H1 (cell line): ENCODE measurements around the gene UGT1A8. TPM values are rescaled to one million over a fixed set of nuclear protein-coding genes. Genes with fewer than 3 reads are reported as not detected.

Source experiments
- CHD1 ChIP-seq: IDR thresholded peaks from 2 replicates; pipeline ENCODE4 v1.6.1; 2012; ENCODE audit warnings: low read depth, low read length, improper control_type of control experiment
- HDAC6 ChIP-seq: IDR thresholded peaks from one replicate; pipeline ENCODE4 v1.7.1; 2012; ENCODE audit warnings: low read depth, mild to moderate bottlenecking, inconsistent platforms, low read length, moderate library complexity
- SP4 ChIP-seq: IDR thresholded peaks from 2 replicates; pipeline ENCODE4 v1.6.1; 2012; ENCODE audit warnings: low read length, inconsistent platforms
- YY1 ChIP-seq: IDR thresholded peaks from 2 replicates; pipeline ENCODE4 v1.6.1; 2011; ENCODE audit warnings: low read depth, mild to moderate bottlenecking, low read length
- polyA plus RNA-seq, 7 experiments: library from polyadenylated mRNA; depleted of rRNA in 3 of 7; stranded (reverse) in 5 of 7; unstranded in 2 of 7; fragments of >200 nt in 5 of 7; fragments of 200-250 nt in 2 of 7; gene quantifications; 1 replicate in 5 of 7; 2 replicates in 1 of 7; 4 replicates in 1 of 7; pipeline versions ENCODE4 v1.2.1 to v1.2.3, GENCODE V29; 2011 to 2013; ENCODE audit warnings: missing spikeins in 2 of 7, mixed read lengths in 2 of 7
- total RNA-seq: library from RNA; stranded (reverse); fragmentation: NEBNext Ultra II Directional; extraction: Animal tissue kit (Norgen Biotek cat#: 25700); gene quantifications from 2 replicates; pipeline ENCODE4 v1.2.1, GENCODE V29; 2021
- TF ChIP-seq, protein P1 (sequence below): fragments of 300-600 bp; sonication (generic); IDR thresholded peaks from 2 replicates; pipeline ENCODE4 v1.7.1; 2012; ENCODE audit warnings: low read length, moderate library complexity, mild to moderate bottlenecking, inconsistent platforms; ENCODE audit not compliant: insufficient replicate concordance

Gene UGT1A8
- total and polyA plus RNA-seq, 2 of the 8 experiments (the other 6 are each of a cell fraction or from before 2014, with no cell fraction given) = not detected

DNA sequence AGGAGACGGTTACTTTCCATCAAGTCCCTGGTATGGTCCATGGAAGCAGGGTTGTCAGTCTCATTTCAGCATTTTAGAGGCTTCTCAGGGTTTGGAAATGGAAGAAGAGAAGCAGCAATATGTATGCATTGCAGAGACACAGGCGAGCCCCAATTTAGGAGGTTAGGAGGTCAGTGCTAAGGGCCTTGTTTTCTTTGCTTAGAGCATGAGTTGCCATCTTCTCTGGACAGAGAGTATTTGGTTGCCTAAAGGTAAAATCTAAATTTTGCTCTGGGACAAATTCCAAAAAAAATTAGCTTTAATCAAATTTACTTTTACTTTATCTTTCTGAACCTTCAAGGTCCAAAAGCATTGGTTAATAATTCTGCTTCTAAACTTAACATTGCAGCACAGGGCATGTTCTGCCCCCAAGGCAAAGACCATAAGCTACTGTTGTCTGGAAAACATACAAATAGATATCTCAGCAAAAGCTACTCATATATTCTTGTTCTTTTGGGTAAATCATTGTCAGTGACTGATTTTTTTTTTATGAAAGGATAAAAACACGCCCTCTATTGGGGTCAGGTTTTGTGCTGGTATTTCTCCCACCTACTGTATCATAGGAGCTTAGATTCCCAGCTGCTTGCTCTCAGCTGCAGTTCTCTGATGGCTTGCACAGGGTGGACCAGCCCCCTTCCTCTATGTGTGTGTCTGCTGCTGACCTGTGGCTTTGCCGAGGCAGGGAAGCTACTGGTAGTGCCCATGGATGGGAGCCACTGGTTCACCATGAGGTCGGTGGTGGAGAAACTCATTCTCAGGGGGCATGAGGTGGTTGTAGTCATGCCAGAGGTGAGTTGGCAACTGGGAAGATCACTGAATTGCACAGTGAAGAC is 54.1 kb downstream of the UGT1A8 start, which contains the start of gene UGT1A9 (continued):
- TF ChIP-seq, protein P1, sequence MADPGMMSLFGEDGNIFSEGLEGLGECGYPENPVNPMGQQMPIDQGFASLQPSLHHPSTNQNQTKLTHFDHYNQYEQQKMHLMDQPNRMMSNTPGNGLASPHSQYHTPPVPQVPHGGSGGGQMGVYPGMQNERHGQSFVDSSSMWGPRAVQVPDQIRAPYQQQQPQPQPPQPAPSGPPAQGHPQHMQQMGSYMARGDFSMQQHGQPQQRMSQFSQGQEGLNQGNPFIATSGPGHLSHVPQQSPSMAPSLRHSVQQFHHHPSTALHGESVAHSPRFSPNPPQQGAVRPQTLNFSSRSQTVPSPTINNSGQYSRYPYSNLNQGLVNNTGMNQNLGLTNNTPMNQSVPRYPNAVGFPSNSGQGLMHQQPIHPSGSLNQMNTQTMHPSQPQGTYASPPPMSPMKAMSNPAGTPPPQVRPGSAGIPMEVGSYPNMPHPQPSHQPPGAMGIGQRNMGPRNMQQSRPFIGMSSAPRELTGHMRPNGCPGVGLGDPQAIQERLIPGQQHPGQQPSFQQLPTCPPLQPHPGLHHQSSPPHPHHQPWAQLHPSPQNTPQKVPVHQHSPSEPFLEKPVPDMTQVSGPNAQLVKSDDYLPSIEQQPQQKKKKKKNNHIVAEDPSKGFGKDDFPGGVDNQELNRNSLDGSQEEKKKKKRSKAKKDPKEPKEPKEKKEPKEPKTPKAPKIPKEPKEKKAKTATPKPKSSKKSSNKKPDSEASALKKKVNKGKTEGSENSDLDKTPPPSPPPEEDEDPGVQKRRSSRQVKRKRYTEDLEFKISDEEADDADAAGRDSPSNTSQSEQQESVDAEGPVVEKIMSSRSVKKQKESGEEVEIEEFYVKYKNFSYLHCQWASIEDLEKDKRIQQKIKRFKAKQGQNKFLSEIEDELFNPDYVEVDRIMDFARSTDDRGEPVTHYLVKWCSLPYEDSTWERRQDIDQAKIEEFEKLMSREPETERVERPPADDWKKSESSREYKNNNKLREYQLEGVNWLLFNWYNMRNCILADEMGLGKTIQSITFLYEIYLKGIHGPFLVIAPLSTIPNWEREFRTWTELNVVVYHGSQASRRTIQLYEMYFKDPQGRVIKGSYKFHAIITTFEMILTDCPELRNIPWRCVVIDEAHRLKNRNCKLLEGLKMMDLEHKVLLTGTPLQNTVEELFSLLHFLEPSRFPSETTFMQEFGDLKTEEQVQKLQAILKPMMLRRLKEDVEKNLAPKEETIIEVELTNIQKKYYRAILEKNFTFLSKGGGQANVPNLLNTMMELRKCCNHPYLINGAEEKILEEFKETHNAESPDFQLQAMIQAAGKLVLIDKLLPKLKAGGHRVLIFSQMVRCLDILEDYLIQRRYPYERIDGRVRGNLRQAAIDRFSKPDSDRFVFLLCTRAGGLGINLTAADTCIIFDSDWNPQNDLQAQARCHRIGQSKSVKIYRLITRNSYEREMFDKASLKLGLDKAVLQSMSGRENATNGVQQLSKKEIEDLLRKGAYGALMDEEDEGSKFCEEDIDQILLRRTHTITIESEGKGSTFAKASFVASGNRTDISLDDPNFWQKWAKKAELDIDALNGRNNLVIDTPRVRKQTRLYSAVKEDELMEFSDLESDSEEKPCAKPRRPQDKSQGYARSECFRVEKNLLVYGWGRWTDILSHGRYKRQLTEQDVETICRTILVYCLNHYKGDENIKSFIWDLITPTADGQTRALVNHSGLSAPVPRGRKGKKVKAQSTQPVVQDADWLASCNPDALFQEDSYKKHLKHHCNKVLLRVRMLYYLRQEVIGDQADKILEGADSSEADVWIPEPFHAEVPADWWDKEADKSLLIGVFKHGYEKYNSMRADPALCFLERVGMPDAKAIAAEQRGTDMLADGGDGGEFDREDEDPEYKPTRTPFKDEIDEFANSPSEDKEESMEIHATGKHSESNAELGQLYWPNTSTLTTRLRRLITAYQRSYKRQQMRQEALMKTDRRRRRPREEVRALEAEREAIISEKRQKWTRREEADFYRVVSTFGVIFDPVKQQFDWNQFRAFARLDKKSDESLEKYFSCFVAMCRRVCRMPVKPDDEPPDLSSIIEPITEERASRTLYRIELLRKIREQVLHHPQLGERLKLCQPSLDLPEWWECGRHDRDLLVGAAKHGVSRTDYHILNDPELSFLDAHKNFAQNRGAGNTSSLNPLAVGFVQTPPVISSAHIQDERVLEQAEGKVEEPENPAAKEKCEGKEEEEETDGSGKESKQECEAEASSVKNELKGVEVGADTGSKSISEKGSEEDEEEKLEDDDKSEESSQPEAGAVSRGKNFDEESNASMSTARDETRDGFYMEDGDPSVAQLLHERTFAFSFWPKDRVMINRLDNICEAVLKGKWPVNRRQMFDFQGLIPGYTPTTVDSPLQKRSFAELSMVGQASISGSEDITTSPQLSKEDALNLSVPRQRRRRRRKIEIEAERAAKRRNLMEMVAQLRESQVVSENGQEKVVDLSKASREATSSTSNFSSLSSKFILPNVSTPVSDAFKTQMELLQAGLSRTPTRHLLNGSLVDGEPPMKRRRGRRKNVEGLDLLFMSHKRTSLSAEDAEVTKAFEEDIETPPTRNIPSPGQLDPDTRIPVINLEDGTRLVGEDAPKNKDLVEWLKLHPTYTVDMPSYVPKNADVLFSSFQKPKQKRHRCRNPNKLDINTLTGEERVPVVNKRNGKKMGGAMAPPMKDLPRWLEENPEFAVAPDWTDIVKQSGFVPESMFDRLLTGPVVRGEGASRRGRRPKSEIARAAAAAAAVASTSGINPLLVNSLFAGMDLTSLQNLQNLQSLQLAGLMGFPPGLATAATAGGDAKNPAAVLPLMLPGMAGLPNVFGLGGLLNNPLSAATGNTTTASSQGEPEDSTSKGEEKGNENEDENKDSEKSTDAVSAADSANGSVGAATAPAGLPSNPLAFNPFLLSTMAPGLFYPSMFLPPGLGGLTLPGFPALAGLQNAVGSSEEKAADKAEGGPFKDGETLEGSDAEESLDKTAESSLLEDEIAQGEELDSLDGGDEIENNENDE = no peak
- no peak for TF ChIP-seq YY1
- TF ChIP-seq CHD1 = no peak
- no peak for TF ChIP-seq SP4
- TF ChIP-seq HDAC6 = no peak
- TF ChIP-seq, all 59 proteins: peak for 0
